ENCODE measurements around the gene TIRAP. TPM values are rescaled to one million over a fixed set of nuclear protein-coding genes. Genes with fewer than 3 reads are reported as not detected.

The TIRAP gene
- total RNA-seq, 1 experiment from 2014 or later = 5.6 TPM

- TF ChIP-seq, protein P1, sequence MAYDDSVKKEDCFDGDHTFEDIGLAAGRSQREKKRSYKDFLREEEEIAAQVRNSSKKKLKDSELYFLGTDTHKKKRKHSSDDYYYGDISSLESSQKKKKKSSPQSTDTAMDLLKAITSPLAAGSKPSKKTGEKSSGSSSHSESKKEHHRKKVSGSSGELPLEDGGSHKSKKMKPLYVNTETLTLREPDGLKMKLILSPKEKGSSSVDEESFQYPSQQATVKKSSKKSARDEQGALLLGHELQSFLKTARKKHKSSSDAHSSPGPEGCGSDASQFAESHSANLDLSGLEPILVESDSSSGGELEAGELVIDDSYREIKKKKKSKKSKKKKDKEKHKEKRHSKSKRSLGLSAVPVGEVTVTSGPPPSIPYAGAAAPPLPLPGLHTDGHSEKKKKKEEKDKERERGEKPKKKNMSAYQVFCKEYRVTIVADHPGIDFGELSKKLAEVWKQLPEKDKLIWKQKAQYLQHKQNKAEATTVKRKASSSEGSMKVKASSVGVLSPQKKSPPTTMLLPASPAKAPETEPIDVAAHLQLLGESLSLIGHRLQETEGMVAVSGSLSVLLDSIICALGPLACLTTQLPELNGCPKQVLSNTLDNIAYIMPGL (CRISPR knock-in tag; IDR thresholded peaks at IDR 0.05) = no peak
- TF ChIP-seq ERG (CRISPR knock-in tag; IDR thresholded peaks at IDR 0.05) = no peak
- TF ChIP-seq SOX15 (CRISPR knock-in tag; IDR thresholded peaks at IDR 0.05) = no peak
- no peak for TF ChIP-seq TEAD4 (CRISPR knock-in tag; IDR thresholded peaks at IDR 0.05)
Observed at GRCh38 chr11:126312961-126313360, 30.1 kb downstream of the TIRAP start (continued).

- ATAC-seq = no peak
- Mint-ChIP-seq H3K36me3 (peaks cover 33% of the 10 kb centered on the region), H3K4me3 (no peak overlapping the region), H3K9me3 (peaks cover 5% of the 10 kb centered on the region; the same call in 1 of the 2 replicates), H3K27me3 (ENCODE audit: low read depth) (no peaks in the 10 kb centered on the region), H3K27ac (no peak overlapping the region), H3K4me1 (no peaks in the 10 kb centered on the region)
- POLR2A ChIA-PET = no interaction called here
- no peak for TF ChIP-seq MYBL2 (CRISPR knock-in tag; IDR thresholded peaks at IDR 0.05)
- no peak for TF ChIP-seq E2F4 (CRISPR knock-in tag; IDR thresholded peaks at IDR 0.05; ENCODE audit: borderline replicate concordance, low read depth)
- TF ChIP-seq, protein P2, sequence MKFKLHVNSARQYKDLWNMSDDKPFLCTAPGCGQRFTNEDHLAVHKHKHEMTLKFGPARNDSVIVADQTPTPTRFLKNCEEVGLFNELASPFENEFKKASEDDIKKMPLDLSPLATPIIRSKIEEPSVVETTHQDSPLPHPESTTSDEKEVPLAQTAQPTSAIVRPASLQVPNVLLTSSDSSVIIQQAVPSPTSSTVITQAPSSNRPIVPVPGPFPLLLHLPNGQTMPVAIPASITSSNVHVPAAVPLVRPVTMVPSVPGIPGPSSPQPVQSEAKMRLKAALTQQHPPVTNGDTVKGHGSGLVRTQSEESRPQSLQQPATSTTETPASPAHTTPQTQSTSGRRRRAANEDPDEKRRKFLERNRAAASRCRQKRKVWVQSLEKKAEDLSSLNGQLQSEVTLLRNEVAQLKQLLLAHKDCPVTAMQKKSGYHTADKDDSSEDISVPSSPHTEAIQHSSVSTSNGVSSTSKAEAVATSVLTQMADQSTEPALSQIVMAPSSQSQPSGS (CRISPR knock-in tag; IDR thresholded peaks at IDR 0.05; ENCODE audit: borderline replicate concordance, low read depth) = no peak
- TF ChIP-seq, protein P3, sequence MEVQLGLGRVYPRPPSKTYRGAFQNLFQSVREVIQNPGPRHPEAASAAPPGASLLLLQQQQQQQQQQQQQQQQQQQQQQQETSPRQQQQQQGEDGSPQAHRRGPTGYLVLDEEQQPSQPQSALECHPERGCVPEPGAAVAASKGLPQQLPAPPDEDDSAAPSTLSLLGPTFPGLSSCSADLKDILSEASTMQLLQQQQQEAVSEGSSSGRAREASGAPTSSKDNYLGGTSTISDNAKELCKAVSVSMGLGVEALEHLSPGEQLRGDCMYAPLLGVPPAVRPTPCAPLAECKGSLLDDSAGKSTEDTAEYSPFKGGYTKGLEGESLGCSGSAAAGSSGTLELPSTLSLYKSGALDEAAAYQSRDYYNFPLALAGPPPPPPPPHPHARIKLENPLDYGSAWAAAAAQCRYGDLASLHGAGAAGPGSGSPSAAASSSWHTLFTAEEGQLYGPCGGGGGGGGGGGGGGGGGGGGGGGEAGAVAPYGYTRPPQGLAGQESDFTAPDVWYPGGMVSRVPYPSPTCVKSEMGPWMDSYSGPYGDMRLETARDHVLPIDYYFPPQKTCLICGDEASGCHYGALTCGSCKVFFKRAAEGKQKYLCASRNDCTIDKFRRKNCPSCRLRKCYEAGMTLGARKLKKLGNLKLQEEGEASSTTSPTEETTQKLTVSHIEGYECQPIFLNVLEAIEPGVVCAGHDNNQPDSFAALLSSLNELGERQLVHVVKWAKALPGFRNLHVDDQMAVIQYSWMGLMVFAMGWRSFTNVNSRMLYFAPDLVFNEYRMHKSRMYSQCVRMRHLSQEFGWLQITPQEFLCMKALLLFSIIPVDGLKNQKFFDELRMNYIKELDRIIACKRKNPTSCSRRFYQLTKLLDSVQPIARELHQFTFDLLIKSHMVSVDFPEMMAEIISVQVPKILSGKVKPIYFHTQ (CRISPR knock-in tag; IDR thresholded peaks at IDR 0.05) = no peak
- TF ChIP-seq FOXP4 (CRISPR knock-in tag; IDR thresholded peaks at IDR 0.05) = no peak
- TF ChIP-seq, protein P4, sequence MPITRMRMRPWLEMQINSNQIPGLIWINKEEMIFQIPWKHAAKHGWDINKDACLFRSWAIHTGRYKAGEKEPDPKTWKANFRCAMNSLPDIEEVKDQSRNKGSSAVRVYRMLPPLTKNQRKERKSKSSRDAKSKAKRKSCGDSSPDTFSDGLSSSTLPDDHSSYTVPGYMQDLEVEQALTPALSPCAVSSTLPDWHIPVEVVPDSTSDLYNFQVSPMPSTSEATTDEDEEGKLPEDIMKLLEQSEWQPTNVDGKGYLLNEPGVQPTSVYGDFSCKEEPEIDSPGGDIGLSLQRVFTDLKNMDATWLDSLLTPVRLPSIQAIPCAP (CRISPR knock-in tag; IDR thresholded peaks at IDR 0.05) = no peak
- TF ChIP-seq ZNF671 (CRISPR knock-in tag; IDR thresholded peaks at IDR 0.05) = no peak
- TF ChIP-seq, protein P5, sequence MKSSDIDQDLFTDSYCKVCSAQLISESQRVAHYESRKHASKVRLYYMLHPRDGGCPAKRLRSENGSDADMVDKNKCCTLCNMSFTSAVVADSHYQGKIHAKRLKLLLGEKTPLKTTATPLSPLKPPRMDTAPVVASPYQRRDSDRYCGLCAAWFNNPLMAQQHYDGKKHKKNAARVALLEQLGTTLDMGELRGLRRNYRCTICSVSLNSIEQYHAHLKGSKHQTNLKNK (CRISPR knock-in tag; IDR thresholded peaks at IDR 0.05) = no peak
- TF ChIP-seq CBFB (CRISPR knock-in tag; IDR thresholded peaks at IDR 0.05; ENCODE audit: low read depth) = no peak
- TF ChIP-seq PRRX2 (CRISPR knock-in tag; IDR thresholded peaks at IDR 0.05) = no peak
- TF ChIP-seq FOXP1 (CRISPR knock-in tag; IDR thresholded peaks at IDR 0.05; ENCODE audit: borderline replicate concordance) = no peak
- CTCF ChIA-PET = no interaction called here
- DNase-seq (ENCODE audit: low spot score) = no peak
Observed at GRCh38 chr11:126313826-126314225, 30.9 kb downstream of the TIRAP start.

Measured in WTC11 (cell line).